ENCODE data around the gene CPA1. TPM values are rescaled to one million over a fixed set of nuclear protein-coding genes. Genes with fewer than 3 reads are reported as not detected.

The CPA1 gene
- total and polyA plus RNA-seq, 7 donors: 0.18 to 4.6 (median 1.0) TPM

DNA sequence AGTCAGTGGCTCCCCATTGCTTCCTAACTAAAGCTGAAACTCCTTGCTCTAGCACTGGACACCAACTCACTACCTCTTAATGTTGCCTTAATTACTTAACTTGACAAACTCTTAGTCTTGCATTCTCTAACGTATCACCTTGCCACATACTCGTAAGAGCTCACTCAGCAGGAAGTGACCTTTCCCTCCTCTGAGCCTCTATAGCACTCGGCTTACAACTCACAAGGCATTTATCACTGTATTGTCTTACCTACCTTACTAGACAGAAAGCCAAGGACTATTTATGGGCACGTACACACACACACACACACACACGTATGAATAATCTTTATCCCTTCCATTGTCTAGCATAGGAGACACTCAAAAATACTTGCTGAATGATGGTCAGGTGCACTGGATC is 39.4 kb downstream of the CPA1 start:
- Histone ChIP-seq H3K4me3 (no peak overlapping the region), H3K27ac (no peak overlapping the region), H3K36me3 (ENCODE audit: insufficient read depth in 1 of 2, low read depth in 1 of 2) (no peaks in the 10 kb centered on the region), H3K27me3 (ENCODE audit: insufficient read depth in 3 of 3, low read length in 2 of 3) (no peaks in the 10 kb centered on the region), H3K4me1 (no peaks in the 10 kb centered on the region), H3K9me3 (no peaks in the 10 kb centered on the region)
- TF ChIP-seq, protein P1, sequence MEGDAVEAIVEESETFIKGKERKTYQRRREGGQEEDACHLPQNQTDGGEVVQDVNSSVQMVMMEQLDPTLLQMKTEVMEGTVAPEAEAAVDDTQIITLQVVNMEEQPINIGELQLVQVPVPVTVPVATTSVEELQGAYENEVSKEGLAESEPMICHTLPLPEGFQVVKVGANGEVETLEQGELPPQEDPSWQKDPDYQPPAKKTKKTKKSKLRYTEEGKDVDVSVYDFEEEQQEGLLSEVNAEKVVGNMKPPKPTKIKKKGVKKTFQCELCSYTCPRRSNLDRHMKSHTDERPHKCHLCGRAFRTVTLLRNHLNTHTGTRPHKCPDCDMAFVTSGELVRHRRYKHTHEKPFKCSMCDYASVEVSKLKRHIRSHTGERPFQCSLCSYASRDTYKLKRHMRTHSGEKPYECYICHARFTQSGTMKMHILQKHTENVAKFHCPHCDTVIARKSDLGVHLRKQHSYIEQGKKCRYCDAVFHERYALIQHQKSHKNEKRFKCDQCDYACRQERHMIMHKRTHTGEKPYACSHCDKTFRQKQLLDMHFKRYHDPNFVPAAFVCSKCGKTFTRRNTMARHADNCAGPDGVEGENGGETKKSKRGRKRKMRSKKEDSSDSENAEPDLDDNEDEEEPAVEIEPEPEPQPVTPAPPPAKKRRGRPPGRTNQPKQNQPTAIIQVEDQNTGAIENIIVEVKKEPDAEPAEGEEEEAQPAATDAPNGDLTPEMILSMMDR (IDR thresholded peaks at IDR 0.05): no peak
- DNase-seq (no peak), ATAC-seq (peak; percentile 84 to 97 (median 91))
- intact Hi-C loops (cut with DNase I): no loop called here
- WGBS, 3 donors: 35 to 53% (median 35%) methylated on average over 5 of the region's 5 CpGs

DNA sequence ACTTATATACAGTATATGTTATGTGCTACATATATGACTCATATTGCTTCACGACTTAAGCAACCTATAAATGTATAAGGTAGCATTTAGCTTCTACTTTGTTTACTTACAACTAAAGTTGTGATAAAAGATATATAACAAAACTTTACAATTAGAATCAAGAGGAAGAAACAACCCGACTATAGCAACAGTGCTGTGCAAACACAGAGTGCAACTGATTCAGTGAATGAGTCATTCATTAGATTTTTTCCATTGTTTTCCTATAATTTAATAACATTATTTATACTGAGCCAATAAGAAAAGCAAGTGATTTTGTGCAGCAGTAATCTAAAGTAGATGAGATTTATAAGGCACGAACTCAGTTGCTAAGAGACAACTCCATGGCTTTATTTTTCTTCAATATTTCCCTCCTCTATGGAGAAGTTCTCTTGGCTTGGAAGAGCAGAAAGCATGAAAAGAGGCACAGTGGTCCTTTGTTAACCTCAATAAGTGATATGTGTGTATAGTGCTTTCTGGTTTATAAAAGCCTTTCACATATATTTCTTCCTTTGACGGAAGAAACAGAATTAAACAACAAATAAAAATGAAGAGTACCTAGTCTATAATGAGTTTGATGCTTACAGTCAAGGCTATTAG is 40.8 kb downstream of the CPA1 start:
- WGBS, 3 donors: 76 to 83% (median 79%) methylated on average over 4 of the region's 4 CpGs

DNA sequence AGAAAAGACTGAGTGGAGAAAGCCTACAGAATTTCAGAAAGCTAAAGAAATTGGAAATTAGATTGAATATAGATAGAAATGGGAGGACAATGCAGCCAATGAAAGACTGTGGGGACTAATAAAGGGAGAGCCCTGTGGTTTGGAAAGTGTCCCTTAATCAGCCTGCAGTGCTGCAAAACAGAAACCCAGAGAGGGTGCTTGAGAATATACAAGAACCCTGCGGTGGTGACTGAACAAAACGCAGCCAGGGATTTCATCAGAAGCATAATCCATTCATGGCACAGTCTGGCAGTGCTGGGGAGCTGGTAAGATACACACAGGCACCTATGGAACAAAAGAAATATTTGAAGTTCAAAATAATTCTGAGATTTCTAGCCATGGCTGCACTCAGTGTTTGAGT is 41.4 kb downstream of the CPA1 start:
- DNase-seq: no peak
- Histone ChIP-seq H3K4me3 (no peak overlapping the region), H3K27me3 (ENCODE audit: insufficient read depth in 3 of 3, low read length in 2 of 3) (no peaks in the 10 kb centered on the region), H3K36me3 (ENCODE audit: insufficient read depth in 1 of 2, low read depth in 1 of 2) (no peaks in the 10 kb centered on the region), H3K4me1 (no peaks in the 10 kb centered on the region), H3K9me3 (no peaks in the 10 kb centered on the region), H3K27ac (no peak overlapping the region)
- no peak for ATAC-seq
- intact Hi-C loops (cut with DNase I): no loop called here
- 39 to 67% (median 40%) methylated on average over 2 of the region's 2 CpGs for WGBS, 3 donors
- TF ChIP-seq, protein P1 (IDR thresholded peaks at IDR 0.05): no peak

More for the DNA sequence above, 40.8 kb downstream of the CPA1 start:
- no peaks in the 10 kb centered on the region for H3K9me3 ChIP-seq
- intact Hi-C loops (cut with DNase I): no loop called here
- no peaks in the 10 kb centered on the region for H3K27me3 ChIP-seq (ENCODE audit: insufficient read depth in 3 of 3, low read length in 2 of 3)
- H3K36me3 ChIP-seq (ENCODE audit: insufficient read depth in 1 of 2, low read depth in 1 of 2): no peaks in the 10 kb centered on the region
- TF ChIP-seq, protein P1 (IDR thresholded peaks at IDR 0.05): no peak
- H3K27ac ChIP-seq: no peak overlapping the region
- ATAC-seq: no peak
- DNase-seq: no peak
- H3K4me3 ChIP-seq: no peak overlapping the region
- no peaks in the 10 kb centered on the region for H3K4me1 ChIP-seq

DNA sequence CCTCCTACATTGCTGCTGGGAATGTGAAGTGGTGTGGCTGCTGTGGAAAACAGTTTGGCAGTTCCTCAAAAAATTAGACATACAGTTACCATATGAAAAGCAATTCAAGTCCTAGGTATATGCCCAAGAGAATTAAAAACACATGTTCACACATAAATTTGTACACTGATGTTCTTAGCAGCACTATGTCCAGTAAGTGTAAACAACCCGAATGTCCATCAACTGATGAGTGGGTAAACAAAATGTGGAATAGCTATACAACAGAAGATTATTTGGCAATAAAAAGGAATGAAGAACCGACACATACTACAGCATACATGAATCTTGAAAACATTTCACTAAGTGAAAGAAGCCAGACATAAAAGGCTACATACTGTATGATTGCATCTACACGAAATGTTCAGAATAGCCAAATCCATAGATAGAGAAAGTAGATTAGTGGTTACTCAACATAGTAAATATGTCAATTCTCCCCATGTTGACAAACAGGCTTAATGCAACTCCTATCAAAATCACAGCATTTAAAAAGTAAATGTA is 43.3 kb downstream of the CPA1 start:
- Histone ChIP-seq H3K4me3 (no peak overlapping the region), H3K27ac (no peak overlapping the region), H3K4me1 (no peaks in the 10 kb centered on the region), H3K9me3 (no peaks in the 10 kb centered on the region), H3K36me3 (ENCODE audit: insufficient read depth in 1 of 2, low read depth in 1 of 2) (no peaks in the 10 kb centered on the region), H3K27me3 (ENCODE audit: insufficient read depth in 3 of 3, low read length in 2 of 3) (no peaks in the 10 kb centered on the region)
- DNase-seq: no peak
- TF ChIP-seq, protein P1 (IDR thresholded peaks at IDR 0.05): no peak
- 96 to 100% (median 97%) methylated on average over 3 of the region's 3 CpGs for WGBS, 3 donors
- intact Hi-C loops (cut with DNase I): no loop called here
- no peak for ATAC-seq

DNA sequence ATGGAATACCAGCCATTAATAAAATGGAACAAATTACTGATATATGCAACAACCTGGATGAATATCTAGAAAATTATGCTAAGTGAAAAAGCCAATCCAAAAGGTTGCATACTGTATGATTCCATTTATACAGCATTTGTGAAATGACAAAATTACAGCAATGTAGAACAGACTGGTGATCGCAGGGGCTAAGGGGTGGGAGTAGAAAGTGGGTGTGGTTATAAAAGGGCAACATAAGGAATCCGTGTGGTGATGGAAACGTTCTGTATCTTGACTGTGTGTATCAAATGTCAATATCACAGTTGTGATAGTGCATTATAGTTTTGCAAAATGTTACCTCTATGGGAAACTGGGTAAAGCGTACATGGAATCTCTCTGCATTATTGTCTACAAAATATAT is 45.5 kb downstream of the CPA1 start:
- no peak overlapping the region for H3K4me3 ChIP-seq
- TF ChIP-seq, protein P1 (IDR thresholded peaks at IDR 0.05): no peak
- no peaks in the 10 kb centered on the region for H3K27me3 ChIP-seq (ENCODE audit: insufficient read depth in 3 of 3, low read length in 2 of 3)
- no peaks in the 10 kb centered on the region for H3K4me1 ChIP-seq
- DNase-seq (no peak), ATAC-seq (no peak)
- H3K36me3 ChIP-seq (ENCODE audit: insufficient read depth in 1 of 2, low read depth in 1 of 2): no peaks in the 10 kb centered on the region
- 75 to 77% (median 76%) methylated on average over 4 of the region's 4 CpGs for WGBS, 3 donors
- intact Hi-C loops (cut with DNase I): no loop called here
- no peaks in the 10 kb centered on the region for H3K9me3 ChIP-seq
- H3K27ac ChIP-seq: no peak overlapping the region

All from psoas muscle (tissue), 8 donors.